Activated CD8-positive, alpha-beta memory T cell treated with anti-CD3 and anti-CD28 coated beads, Interleukin-2, amount 50 U/mL, for 4 hours (primary cell): Measurements from ENCODE around the gene LTC4S.
"Not testable (repeated sequence)": the region's sequence is repeated elsewhere in the genome, so short reads cannot be mapped to it uniquely, and the experiment has no call there.

ENCODE experiments used
- DNase-seq: peaks from one replicate; pipeline ENCODE4 v3.0.0-alpha.2; 2020

The LTC4S gene

GRCh38 chr5:179793468-179794139 lies at the start of gene LTC4S:
TSS of gene LTC4S (plus strand) at chr5:179793986. CDS start at chr5:179794081, 95 bp downstream.
- peak; percentile 51 for DNase-seq

- not testable (repeated sequence) for DNase-seq
Observed at GRCh38 chr5:179744106-179744505, 49.7 kb upstream of the LTC4S start.

GRCh38 chr5:179746872-179747271 lies 46.9 kb upstream of the LTC4S start:
- no peak for DNase-seq

- no peak for DNase-seq
Observed at GRCh38 chr5:179747811-179748210, 46.0 kb upstream of the LTC4S start.

- no peak for DNase-seq
Observed at GRCh38 chr5:179749857-179750508, 43.8 kb upstream of the LTC4S start.

GRCh38 chr5:179753971-179754370 lies 39.8 kb upstream of the LTC4S start:
- DNase-seq: no peak

GRCh38 chr5:179755022-179755421 lies 38.8 kb upstream of the LTC4S start:
- no peak for DNase-seq

- DNase-seq: no peak
Observed at GRCh38 chr5:179758955-179759354, 34.8 kb upstream of the LTC4S start.

- no peak for DNase-seq
Observed at GRCh38 chr5:179759581-179760551, 33.9 kb upstream of the LTC4S start.

DNA sequence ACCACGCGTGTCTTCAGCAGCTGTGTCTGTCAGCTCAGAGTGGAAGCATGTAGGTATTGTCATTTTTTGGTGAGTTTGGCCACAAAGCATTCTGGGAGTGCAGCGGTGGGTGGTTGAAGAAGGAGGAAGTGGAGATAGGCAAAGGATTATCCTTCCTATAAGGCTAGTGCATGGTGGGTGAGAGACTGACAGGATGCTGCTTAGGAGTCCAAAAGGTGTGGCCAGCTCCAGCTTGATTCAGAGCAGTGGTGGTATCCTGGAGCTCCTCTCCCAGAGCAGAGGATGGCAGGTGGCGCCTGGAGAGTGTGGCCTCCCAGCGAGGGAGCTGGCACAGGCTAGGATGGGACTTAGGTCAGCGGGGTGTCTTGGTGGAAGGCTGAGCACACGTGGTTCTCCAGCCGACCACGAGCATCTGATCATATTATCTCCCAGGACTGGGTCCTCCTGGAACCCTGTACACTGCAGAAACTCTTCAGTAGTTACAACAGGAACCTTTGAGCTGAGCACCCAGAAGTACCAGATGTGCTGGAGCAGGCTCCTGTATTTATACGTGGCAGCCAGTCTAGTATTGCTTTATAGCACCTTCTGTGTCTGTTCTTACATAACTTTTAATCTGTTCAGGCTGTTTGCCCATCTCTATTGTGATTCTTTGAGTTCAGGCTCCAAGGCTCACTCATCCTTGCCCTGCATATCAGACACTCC lies 31.6 kb upstream of the LTC4S start:
- no peak for DNase-seq

- no peak for DNase-seq
Observed at GRCh38 chr5:179762781-179763176, 31.0 kb upstream of the LTC4S start.

DNA sequence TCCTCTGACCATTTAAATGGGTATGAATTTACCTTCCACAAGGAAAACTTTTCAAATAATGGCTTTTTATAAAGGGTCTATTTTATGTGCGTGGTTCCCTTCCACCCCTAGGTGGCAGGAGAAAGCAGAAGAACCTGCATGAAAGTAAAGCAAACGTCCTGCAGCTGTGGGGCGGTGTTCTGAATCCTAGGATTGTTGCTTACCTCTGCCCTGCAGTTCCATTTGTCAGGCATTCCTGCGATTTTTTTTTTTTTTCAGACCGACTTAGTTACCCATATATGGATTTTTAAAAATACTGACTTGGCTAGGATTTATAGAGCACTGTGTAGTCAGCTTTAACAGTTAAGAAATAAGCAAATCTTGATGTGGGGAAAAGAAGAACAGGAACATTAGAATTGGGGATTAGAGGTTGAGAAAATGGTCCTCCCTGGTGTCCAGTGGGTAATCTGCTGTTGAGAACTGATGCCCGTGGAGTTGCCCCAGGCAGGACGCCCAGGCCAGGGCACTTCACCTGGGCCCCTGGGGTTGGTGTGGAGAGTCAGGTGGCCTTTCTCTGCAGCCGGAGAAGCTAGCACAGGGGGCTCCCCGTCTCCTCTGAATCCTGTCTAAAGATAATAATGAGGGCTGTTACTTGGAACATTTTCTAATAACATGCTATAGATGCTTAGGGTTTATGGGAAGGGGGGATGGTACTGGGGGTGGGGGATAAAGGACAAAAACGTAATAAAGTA lies 30.4 kb upstream of the LTC4S start:
- peak; percentile 48 for DNase-seq

DNA sequence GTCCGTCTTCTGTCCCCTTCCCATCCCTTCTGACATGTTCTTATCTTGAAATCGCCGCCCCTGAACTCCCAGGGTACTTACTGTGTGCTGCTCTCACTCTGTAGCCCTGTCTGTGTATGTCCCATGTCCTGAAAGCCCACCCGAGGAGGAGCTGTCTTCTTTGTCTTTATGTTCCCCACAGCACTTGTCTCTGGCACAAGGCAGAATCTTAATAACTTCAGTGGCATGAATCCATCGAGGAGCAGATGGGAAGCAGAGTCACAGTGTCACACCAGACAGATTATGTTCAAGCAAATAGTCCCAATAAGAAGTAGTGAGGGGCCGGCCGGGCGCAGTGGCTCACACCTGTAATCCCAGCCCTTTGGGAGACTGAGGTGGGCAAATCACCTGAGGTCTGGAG lies 29.7 kb upstream of the LTC4S start:
- DNase-seq: no peak

DNA sequence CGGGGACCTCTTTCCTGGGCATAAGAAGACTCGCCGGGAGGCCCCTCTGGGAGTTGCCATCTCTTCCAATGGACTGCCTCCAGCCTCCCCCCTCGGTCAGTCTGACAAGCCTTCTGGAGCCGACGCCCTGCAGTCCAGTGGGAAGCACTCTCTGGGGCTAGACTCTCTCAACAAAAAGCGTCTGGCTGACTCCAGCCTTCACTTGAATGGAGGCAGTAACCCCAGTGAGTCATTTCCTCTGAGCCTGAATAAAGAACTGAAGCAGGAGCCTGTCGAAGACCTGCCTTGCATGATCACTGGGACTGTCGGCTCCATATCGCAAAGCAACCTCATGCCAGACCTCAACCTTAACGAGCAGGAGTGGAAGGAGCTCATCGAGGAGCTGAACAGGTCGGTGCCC lies 28.4 kb upstream of the LTC4S start:
- no peak for DNase-seq

GRCh38 chr5:179766021-179766725 lies 27.6 kb upstream of the LTC4S start:
- no peak for DNase-seq

- DNase-seq: no peak
Observed at GRCh38 chr5:179766726-179767455, 26.9 kb upstream of the LTC4S start.

GRCh38 chr5:179767496-179768100 lies 26.2 kb upstream of the LTC4S start:
- DNase-seq: no peak

GRCh38 chr5:179768326-179769085 lies 25.3 kb upstream of the LTC4S start:
- no peak for DNase-seq

- DNase-seq: no peak
Observed at GRCh38 chr5:179769271-179769670, 24.5 kb upstream of the LTC4S start.

- no peak for DNase-seq
Observed at GRCh38 chr5:179769796-179770195, 24.0 kb upstream of the LTC4S start.
